ENCODE results near the gene MAD2L1BP.

GRCh38 chr6:43600595-43600994, 35.0 kb upstream of the MAD2L1BP start:
- TF ChIP-seq CTCF (IDR thresholded peaks at IDR 0.05) (no peak), POLR2A (IDR thresholded peaks at IDR 0.05) (no peak)
